CD4-positive, alpha-beta T cell (primary cell): ENCODE measurements around the gene DCLK1. TPM values are rescaled to one million over a fixed set of nuclear protein-coding genes. Genes with fewer than 3 reads are reported as not detected.

Experiments
- ATAC-seq: fragments of 200-7000 bp; cut with Tn5 transposase; one replicate; pipeline ENCODE4 v1.10.0; 2022; ENCODE audit warnings: mild to moderate bottlenecking; ENCODE audit not compliant: poor library complexity
- CTCF ChIA-PET: fragments of 350-600 bp; sonication (Branson Sonifier 250); formaldehyde crosslinking; loops from one replicate; lab custom pipeline; 2021; ENCODE audit warnings: antibody characterized with exemption, inconsistent platforms; lab: Charles Lee
- POLR2A ChIA-PET: fragments of 350-600 bp; sonication (Branson Sonifier 250); formaldehyde crosslinking; loops from one replicate; lab custom pipeline; 2021; ENCODE audit warnings: antibody characterized with exemption, inconsistent platforms; lab: Charles Lee
- DNase-seq, 14 experiments: peaks; one replicate each; pipeline ENCODE4 v3.0.0-alpha.2; 2013 to 2020; ENCODE audit warnings: mixed read lengths in 2 of 14
- H3K27ac ChIP-seq, 2 donors: one replicate each; pipeline versions ENCODE4 v1.5.1 to v1.7.0; 2013; ENCODE audit warnings: low read length in 2 of 2, low read depth in 1 of 2, mild to moderate bottlenecking in 1 of 2
- H3K27me3 ChIP-seq, 2 experiments: 1 replicate in 1 of 2; 2 replicates in 1 of 2; pipeline versions ENCODE4 v1.6.1 to v1.7.0; 2013; ENCODE audit warnings: low read length in 2 of 2, control low read depth in 1 of 2, mild to moderate bottlenecking in 1 of 2, moderate library complexity in 1 of 2; ENCODE audit not compliant: insufficient read depth in 2 of 2, control insufficient read depth in 1 of 2
- H3K36me3 ChIP-seq: one replicate; pipeline ENCODE4 v1.6.1; 2013; ENCODE audit warnings: low read length, control low read depth; ENCODE audit not compliant: insufficient read depth
- H3K4me1 ChIP-seq: one replicate; pipeline ENCODE4 v1.6.1; 2013; ENCODE audit warnings: low read length, control low read depth; ENCODE audit not compliant: insufficient read depth
- H3K4me3 ChIP-seq: one replicate; pipeline ENCODE4 v1.5.1; 2013; ENCODE audit warnings: mild to moderate bottlenecking, low read length, moderate library complexity
- H3K9me3 ChIP-seq, 2 experiments: 1 replicate in 1 of 2; 2 replicates in 1 of 2; pipeline versions ENCODE4 v1.6.1 to v1.7.0; 2013; ENCODE audit warnings: low read length in 2 of 2, mild to moderate bottlenecking in 2 of 2, control low read depth in 1 of 2, moderate library complexity in 1 of 2; ENCODE audit not compliant: control insufficient read depth in 1 of 2, insufficient read depth in 1 of 2
- H3K27ac Mint-ChIP-seq: one replicate; pipeline ENCODE4 v1.8.0; 2020; ENCODE audit warnings: mixed read lengths
- H3K27me3 Mint-ChIP-seq: one replicate; pipeline ENCODE4 v1.8.0; 2021; ENCODE audit warnings: mixed read lengths
- H3K36me3 Mint-ChIP-seq: one replicate; pipeline ENCODE4 v1.8.0; 2021; ENCODE audit warnings: low read depth, mixed read lengths
- H3K4me1 Mint-ChIP-seq: one replicate; pipeline ENCODE4 v1.8.0; 2021; ENCODE audit warnings: low read depth, mixed read lengths
- H3K4me3 Mint-ChIP-seq: one replicate; pipeline ENCODE4 v1.8.0; 2020; ENCODE audit warnings: mild to moderate bottlenecking, mixed read lengths
- H3K9me3 Mint-ChIP-seq: one replicate; pipeline ENCODE4 v1.8.0; 2020; ENCODE audit warnings: mixed read lengths
- CTCF ChIP-seq: fragments of 200-600 bp; IDR thresholded peaks from one replicate; pipeline ENCODE4 v1.8.0; 2022; ENCODE audit warnings: antibody characterized with exemption, mild to moderate bottlenecking
- intact Hi-C, 2 experiments: fragments of 100-400 bp; cut with DNase I in 1 of 2; cut with micrococcal nuclease in 1 of 2; formaldehyde crosslinking; loops; one replicate each; pipeline versions ENCODE4 v1.15.1 to v1.9.0; 2023 to 2025; cut with DNase I, micrococcal nuclease
- total RNA-seq, 174 experiments: library from RNA in 2 of 174; stranded (reverse) in 2 of 174; gene quantifications; one replicate each; pipeline ENCODE4 v1.2.3 and lab custom pipeline; 2021 to 2026

Gene DCLK1
- total RNA-seq, 2 experiments from 2014 or later, result not detected

GRCh38 chr13:36124236-36124822 is 6.9 kb downstream of the DCLK1 start:
- peaks cover 16% of the 10 kb centered on the region for H3K27me3 Mint-ChIP-seq

GRCh38 chr13:36115306-36115705 is 15.9 kb downstream of the DCLK1 start:
- H3K27ac Mint-ChIP-seq, result no peak overlapping the region
- H3K4me1 Mint-ChIP-seq, result no peaks in the 10 kb centered on the region
- CTCF ChIA-PET, result no interaction called here
- ATAC-seq (no peak), DNase-seq (no peak)
- Histone ChIP-seq H3K9me3 (no peaks in the 10 kb centered on the region), H3K36me3 (no peaks in the 10 kb centered on the region), H3K27me3 (no peaks in the 10 kb centered on the region), H3K4me1 (no peaks in the 10 kb centered on the region), H3K27ac (no peak overlapping the region), H3K4me3 (no peak overlapping the region)
- H3K36me3 Mint-ChIP-seq, result no peaks in the 10 kb centered on the region
- H3K9me3 Mint-ChIP-seq, result no peaks in the 10 kb centered on the region
- TF ChIP-seq CTCF, result no peak
- POLR2A ChIA-PET, result interaction anchor here (0.6 kb wide), 1 partner anchor 15 kb away, joined by 3 read pairs; no protein-coding TSS in a partner anchor
- intact Hi-C loops, result no loop called here
- H3K4me3 Mint-ChIP-seq, result no peak overlapping the region
- no peaks in the 10 kb centered on the region for H3K27me3 Mint-ChIP-seq

More at GRCh38 chr13:36124236-36124822, 6.9 kb downstream of the DCLK1 start:
- no peak overlapping the region for H3K27ac Mint-ChIP-seq
- POLR2A ChIA-PET, result no interaction called here
- no peak for TF ChIP-seq CTCF
- intact Hi-C loops, result no loop called here
- Histone ChIP-seq H3K4me1 (no peaks in the 10 kb centered on the region), H3K4me3 (no peak overlapping the region), H3K9me3 (peaks cover 0 to 5% of the 10 kb centered on the region in 2 experiments), H3K27ac (no peak overlapping the region), H3K27me3 (no peaks in the 10 kb centered on the region), H3K36me3 (no peaks in the 10 kb centered on the region)
- no peaks in the 10 kb centered on the region for H3K9me3 Mint-ChIP-seq
- no peak overlapping the region for H3K4me3 Mint-ChIP-seq
- CTCF ChIA-PET, result no interaction called here
- DNase-seq (no peak), ATAC-seq (no peak)
- no peaks in the 10 kb centered on the region for H3K4me1 Mint-ChIP-seq
- H3K36me3 Mint-ChIP-seq, result no peaks in the 10 kb centered on the region

- Mint-ChIP-seq H3K36me3 (no peaks in the 10 kb centered on the region), H3K4me3 (no peak overlapping the region), H3K9me3 (no peaks in the 10 kb centered on the region), H3K27me3 (no peaks in the 10 kb centered on the region), H3K4me1 (no peaks in the 10 kb centered on the region), H3K27ac (no peak overlapping the region)
- POLR2A ChIA-PET, result no interaction called here
- DNase-seq (no peak), ATAC-seq (no peak)
- H3K4me3 ChIP-seq, result no peak overlapping the region
- TF ChIP-seq CTCF, result no peak
- intact Hi-C loops, result no loop called here
- H3K27ac ChIP-seq, result no peak overlapping the region
- H3K4me1 ChIP-seq, result no peaks in the 10 kb centered on the region
- CTCF ChIA-PET, result no interaction called here
- H3K36me3 ChIP-seq, result no peaks in the 10 kb centered on the region
- H3K9me3 ChIP-seq, result no peaks in the 10 kb centered on the region
- no peaks in the 10 kb centered on the region for H3K27me3 ChIP-seq
These were observed 16.9 kb downstream of the DCLK1 start for GRCh38 chr13:36114233-36114632.
